Fibroblast of skin of right quadriceps (primary cell): ENCODE data around the gene GNPTAB.
"Not testable (repeated sequence)": the region's sequence is repeated elsewhere in the genome, so short reads cannot be mapped to it uniquely, and the experiment has no call there.

Experiments used
- DNase-seq: peaks from one replicate; pipeline ENCODE4 v3.0.0-alpha.2; 2013

GNPTAB gene

DNA sequence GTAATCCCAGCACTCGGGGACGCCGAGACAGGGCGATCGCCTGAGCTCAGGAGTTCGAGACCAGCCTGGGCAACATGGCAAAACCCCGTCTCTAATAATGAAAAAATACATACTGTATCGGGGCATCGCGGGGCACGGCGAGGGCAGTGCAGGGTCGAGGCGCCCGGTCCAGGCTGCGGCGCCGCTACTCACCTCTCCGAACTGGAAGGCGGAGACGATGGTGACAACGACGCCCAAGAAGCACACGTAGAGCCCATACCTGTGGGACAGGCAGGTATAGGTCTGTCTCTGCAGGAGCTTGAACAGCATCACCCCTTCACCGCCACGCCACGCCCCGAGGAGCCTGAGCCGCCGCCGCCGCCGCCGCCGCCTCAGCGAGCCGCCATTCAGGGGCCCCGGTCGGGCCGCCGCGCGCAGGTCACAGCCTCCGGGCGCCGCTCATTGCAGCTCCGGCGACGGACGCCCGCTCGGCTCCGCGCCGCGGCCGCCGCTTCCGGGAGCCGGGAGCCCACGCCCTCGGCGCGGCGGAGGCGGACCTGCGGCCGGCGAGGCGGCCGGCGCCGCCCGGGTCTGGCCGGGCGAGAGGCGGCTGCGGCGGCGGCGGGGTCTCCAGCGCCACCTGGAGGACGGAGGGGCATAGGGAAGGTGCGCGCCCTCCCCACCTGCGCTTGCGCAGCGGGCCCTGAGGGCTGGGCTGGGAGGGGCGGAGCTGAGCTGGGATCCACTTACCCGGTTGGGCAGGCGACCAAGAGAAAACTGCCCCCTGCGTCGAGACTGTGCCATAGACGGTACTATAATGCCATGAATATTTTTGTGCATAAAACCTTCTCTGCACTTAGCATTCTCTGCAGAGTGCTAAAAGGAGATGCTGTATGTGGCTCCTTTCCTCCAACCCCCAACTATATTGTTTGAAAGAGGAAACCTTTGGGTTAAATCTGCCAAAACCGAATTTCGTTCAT, at the start of gene GNPTAB:
Gene GNPTAB (minus strand): TSS at position 593 of the 959 bp plus-strand sequence. CDS start 284 bp downstream, at position 309.
- peak; percentile 91 for DNase-seq

GRCh38 chr12:101878243-101878821, 47.6 kb upstream of the GNPTAB start:
- DNase-seq, result no peak

DNA sequence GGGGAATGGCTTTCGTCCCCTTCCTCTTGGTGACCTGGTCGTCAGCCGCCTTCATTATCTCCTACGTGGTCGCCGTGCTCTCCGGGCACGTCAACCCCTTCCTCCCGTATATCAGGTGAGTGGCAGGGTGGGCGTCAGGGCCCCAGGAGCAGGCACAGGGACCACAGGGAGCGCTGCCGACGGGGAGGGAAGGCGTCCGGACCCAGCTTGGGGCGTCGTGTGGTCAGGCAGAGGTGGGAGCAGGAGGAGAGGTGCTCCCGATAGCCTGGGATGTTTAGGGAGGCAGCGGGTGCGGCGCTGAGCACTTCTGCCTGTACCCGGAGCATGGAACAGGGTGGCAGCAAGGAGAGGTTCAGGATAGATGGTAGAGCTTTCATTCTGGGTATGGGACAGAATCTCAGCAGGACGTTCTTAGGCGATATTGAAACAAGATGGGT, 47.1 kb upstream of the GNPTAB start:
- peak; percentile 11 for DNase-seq

DNA sequence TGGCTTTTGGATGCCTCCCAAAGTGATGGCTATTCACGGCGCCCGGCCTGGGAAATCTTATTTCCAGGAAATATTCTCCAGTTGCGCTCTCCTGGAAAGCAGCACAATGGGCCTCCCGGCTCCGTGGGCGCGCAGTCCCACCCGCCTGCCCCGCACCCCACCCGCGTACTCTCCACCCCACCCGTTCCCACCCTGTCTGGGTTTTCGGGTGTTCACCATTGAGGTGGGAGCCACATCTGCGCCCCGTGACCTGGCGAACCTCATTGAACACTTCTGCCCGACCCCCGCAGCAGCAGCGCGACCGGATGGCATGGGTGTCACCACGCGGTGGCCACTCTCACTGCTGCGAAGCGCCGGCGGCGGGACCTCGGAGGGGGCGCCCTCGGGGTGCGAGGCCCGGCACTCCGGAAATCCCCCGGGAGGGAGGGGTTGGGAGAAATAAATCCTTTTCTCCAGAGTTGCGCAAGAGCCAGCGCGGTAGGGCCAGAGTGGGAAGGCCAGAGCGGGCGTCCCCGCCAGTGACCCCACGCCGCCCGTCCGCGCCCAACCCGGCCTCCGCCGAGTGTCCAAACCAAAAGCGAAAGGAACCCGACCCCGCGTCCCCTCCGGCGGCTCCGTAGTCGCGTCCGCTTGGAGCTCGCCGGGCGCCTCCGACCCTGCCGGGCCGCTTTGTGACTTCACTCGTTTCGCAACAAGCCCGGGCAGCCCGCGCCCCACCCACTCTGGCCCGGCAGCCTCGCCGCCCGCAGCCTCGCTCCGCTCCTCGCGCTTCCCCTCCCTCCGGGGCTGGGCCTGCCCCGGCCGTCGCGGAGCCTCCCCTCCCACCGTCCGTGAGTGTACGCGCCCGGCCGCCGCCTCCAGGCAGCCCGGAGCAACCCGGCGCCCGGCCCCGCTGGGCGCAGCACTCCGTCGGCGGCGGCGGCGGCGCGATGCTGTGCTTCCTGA, 46.4 kb upstream of the GNPTAB start, which contains the start of gene DRAM1:
Gene DRAM1 (plus strand): TSS at position 720 of the 945 bp plus-strand sequence. CDS start 210 bp downstream, at position 930.
- DNase-seq, result peak; percentile 87

DNA sequence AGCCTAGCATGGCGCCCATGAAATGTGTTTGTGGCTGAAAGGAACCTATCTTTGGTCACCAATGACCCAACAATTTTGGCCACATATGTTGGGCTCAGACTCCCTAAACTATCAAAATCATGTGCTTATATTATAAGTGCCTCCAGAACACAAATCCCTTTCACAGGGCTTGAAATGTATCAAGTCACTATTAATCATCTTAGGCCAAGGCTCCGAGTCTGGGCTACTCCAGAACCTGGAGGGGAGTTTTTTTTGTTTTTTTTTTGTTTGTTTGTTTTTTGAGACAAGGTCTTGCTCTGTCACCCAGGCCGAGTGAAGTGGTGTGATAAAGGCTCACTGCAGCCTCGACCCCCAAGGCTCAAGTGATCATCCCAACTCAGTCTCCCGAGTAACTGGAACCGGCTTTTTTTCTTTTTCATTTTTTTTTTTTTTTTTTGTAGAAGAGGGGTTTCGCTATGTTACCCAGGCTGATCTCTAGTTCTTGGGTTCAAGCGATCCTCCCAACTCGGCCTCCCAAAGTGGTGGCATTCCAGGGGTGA, 45.6 kb upstream of the GNPTAB start:
- DNase-seq, result no peak

DNA sequence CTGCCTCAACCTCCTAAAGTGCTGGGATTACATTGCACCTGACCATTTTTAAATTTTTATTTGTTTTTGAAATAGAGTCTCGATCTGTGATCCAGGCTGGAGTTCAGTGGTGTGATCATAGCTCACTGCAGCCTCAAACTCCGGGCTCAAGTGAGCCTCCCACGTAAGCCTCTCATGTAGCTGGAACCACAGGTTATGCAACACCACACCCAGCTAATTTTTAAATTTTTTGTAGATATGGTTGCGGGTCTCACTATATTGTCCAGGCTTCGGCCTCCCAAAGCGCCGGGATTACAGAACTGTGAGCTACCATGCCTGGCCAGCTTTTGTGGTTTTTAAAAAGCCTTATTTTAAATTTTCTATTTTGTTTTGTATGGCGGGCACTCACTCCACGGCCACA, 44.4 kb upstream of the GNPTAB start:
- DNase-seq, result no peak

DNA sequence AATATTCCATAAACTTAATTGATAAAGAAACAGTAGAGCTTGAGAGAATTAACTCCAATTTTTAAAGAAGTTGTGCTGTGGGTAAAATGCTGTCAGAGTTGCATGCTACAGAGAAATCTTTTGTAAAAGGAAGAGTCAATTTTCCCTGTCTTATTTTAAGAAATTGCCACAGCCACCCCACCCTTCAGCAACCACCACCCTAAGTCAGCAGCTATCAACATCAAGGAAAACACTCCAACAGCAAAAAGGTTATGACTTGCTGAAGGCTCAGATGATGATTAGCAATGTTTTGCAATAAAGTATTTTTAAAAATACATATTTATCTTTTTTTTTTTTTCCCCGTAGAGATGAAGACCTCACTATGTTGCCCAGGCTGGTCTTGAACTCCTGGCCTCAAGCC, 40.2 kb upstream of the GNPTAB start:
- DNase-seq, result no peak

DNA sequence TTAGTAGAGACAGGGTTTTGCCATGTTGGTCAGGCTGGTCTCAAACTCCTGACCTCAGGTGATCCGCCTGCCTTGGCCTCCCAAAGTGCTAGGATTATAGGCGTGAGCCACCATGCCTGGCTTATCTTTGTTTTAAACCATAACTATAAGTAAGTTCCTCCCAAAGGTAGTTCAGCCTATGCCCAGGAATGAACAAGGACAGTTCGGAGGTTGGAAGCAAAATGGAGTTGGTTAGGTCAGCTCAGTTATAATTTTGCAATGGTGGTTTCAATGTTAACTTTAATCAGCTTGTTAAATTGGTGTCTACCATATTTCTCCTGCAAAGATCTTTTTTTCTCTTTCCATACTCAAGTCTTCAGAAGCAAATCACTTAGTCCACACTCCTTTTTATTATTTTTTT, 36.9 kb upstream of the GNPTAB start:
- DNase-seq, result not testable (repeated sequence)

DNA sequence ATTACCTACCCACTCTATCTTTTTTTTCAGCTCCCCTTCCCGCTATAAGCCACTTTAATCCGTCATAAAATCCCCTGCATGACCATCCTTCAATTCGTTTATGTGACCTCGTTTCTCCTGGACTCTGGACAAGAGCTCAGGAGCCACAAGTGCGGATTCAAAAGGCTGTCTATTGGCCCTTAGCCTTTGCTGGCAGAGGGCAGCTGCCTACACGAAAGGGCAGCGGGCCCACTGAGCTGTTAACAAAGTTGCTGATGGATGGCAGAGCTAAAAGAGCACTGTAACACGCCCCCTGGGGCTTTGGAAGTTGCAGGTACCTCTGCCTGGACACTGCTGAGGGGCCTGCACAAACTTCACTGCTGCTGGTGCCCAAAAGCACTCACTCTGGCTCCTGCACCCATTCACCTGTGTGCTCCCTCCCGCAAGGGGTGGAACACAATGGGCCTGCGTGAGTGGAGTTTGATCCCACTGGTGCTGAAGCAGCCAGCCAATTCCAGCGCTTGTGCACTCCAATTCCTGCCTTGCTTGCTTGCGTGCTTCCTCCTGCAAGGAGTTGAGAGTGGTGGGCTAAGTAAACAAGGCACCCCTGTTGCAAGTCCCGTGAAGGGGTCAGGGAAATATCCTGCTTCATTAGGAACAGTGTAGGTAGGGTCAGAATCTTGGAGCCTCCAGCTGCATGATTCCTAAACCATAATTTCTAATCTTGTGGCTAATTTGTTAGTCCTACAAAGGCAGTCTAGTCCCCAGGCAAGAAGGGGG, 36.0 kb upstream of the GNPTAB start:
- DNase-seq, result no peak

GRCh38 chr12:101863981-101864380, 33.2 kb upstream of the GNPTAB start:
- DNase-seq, result no peak

DNA sequence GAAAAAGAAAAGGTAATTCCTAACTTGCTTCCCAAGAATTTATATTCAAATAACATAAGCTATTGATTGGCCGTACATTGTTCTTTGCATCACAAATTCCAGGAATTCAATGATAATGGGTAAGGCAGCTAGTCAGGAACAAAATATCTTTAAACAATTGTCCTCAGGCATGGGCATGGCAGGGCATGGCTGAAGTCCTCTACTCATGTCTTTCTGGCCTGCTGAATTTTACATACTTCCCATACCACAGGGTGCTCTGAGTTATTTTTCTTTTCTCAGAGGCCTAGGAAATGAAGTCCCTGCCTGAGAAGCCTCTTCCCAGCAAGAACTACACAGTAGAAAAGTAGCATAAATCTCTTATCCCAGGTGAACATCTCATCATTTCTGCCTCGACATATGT, 31.5 kb upstream of the GNPTAB start:
- DNase-seq, result no peak

DNA sequence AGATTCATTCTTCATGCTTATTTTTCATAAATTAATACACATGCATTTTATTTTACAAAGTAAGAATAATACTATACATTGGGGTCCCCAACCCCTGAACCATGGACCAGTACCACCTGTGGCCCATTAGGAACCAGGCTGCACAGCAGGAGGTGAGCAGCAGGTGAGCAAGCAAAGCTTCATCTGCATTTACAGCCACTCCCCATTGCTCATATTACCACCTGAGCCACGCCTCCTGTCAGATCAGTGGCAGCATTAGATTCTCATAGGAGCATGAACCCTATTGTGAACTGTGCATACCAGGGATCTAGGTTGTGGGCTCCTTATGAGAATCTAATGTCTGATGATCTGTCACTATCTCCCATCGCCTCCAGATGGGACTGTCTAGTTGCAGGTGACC, 30.9 kb upstream of the GNPTAB start:
- DNase-seq, result not testable (repeated sequence)

- peak; percentile 43 for DNase-seq
Measured at GRCh38 chr12:101859664-101860607, 29.2 kb upstream of the GNPTAB start.

GRCh38 chr12:101858361-101858760, 27.6 kb upstream of the GNPTAB start:
- no peak for DNase-seq

DNA sequence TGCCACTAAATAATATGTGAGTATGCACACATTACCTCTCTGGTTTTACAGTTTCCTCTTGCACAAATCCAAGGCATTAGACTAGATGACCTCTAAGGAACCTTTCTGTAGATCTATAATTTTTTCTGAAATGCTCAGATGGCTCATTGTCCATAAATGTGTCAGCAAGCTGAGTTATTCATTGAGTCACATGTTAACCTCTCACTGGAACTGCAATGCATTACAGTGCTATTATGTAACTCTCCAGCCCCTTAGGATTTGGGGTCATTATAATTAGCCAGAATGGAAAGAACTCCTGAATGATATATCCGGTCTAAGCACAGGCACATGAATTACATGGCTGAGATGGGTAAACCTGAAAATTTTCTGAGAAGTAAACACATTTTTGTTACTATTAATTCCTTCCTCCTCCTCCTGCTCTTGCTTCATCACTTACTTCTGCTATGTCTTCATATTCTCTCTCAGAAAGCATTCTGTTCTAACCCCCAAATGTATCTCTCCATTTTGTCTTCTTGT, 26.3 kb upstream of the GNPTAB start:
- peak; percentile 95 for DNase-seq

GRCh38 chr12:101856614-101857013, 25.9 kb upstream of the GNPTAB start:
- DNase-seq, result not testable (repeated sequence)

GRCh38 chr12:101855976-101856375, 25.2 kb upstream of the GNPTAB start:
- DNase-seq, result no peak

DNA sequence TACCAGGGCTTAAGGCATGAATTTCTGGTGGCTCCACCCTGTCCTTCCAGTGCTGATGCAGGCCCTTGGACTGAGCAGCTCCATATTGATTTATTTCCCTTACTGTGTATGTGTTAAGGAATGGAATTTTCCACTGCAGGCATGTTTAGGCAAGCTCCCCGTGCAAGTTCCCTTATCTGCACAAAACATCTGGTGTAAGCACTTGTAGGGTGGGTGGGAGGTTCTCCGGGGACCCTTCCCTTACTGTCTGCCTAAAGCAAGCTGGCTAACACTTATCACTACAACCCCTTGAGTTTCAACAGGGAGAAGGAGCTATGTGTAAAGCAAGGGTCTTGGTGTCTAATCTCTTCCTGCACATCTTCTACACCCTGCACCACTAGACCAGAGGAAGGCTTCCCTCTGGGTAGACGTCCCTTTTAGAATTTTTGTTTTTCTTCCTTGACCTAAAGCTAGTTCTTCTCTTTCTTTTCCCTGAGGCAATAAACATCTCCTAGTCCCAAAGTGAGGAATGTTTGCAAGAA, 24.7 kb upstream of the GNPTAB start:
- DNase-seq, result peak; percentile 45

DNA sequence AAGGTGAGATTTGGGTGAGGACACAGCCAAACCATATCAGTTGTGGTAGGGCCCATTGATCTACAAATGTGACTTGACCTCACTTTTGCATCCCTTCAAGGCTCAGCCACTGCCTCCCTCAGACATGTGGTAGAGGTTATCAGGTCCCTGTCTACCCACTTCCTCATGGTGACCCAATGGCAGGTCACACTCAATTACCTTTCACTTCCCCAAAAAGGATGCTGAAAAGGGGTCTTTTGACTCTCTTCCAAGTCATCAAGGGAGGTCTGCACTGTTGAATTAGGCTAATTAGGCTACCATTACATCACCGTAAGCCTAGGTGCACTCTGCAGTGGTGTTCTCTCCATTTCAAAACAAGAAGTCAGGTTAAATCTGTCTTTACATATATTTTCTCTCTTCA, 24.0 kb upstream of the GNPTAB start:
- no peak for DNase-seq

GRCh38 chr12:101852998-101853397, 22.2 kb upstream of the GNPTAB start:
- DNase-seq, result no peak
